Aorta (tissue), 5 donors: Measurements from ENCODE around the gene HECA. TPM values are rescaled to one million over a fixed set of nuclear protein-coding genes. Genes with fewer than 3 reads are reported as not detected.
"Not testable (repeated sequence)": the region's sequence is repeated elsewhere in the genome, so short reads cannot be mapped to it uniquely, and the experiment has no call there.

Experiments used
- ATAC-seq: fragments of 200-7000 bp; cut with Tn5 transposase; one replicate; pipeline ENCODE4 v1.9.1; 2022; ENCODE audit warnings: moderate library complexity; ENCODE audit not compliant: low FRiP score
- DNase-seq, 2 donors: peaks; one replicate each; pipeline ENCODE4 v3.0.0-alpha.2; 2020
- H3K27ac ChIP-seq, 2 donors: one replicate each; pipeline ENCODE4 v1.5.1; 2013; ENCODE audit warnings: low read length in 2 of 2, mild to moderate bottlenecking in 2 of 2, moderate library complexity in 2 of 2, control low read depth in 1 of 2, inconsistent platforms in 1 of 2, low read depth in 1 of 2
- H3K27me3 ChIP-seq, 2 donors: one replicate each; pipeline ENCODE4 v1.6.1; 2013; ENCODE audit warnings: control low read depth in 1 of 2, low read length in 1 of 2, mild to moderate bottlenecking in 1 of 2, moderate library complexity in 1 of 2; ENCODE audit not compliant: insufficient read depth in 2 of 2, control insufficient read depth in 1 of 2
- H3K36me3 ChIP-seq, 2 donors: one replicate each; pipeline ENCODE4 v1.6.1; 2013; ENCODE audit warnings: control low read depth in 1 of 2, low read length in 1 of 2, mild to moderate bottlenecking in 1 of 2; ENCODE audit not compliant: insufficient read depth in 2 of 2, control insufficient read depth in 1 of 2
- H3K4me1 ChIP-seq, 2 donors: one replicate each; pipeline ENCODE4 v1.6.1; 2013; ENCODE audit warnings: low read length in 2 of 2, control low read depth in 1 of 2, mild to moderate bottlenecking in 1 of 2, moderate library complexity in 1 of 2; ENCODE audit not compliant: insufficient read depth in 2 of 2, control insufficient read depth in 1 of 2
- H3K4me3 ChIP-seq, 2 donors: one replicate each; pipeline ENCODE4 v1.5.1; 2013; ENCODE audit warnings: low read length in 2 of 2, control low read depth in 1 of 2, mild to moderate bottlenecking in 1 of 2
- H3K9me3 ChIP-seq: one replicate; pipeline ENCODE4 v1.6.1; 2013; ENCODE audit warnings: mild to moderate bottlenecking, low read length; ENCODE audit not compliant: control insufficient read depth
- WGBS, 2 donors: extraction: QIAGEN DNeasy Blood & Tissue Kit; methylation state at CpG; one replicate each; pipeline ENCODE4 v1.1.7; 2013; 5-methylcytosine and 5-hydroxymethylcytosine counted together
- intact Hi-C, 2 donors: fragments of 100-400 bp; cut with DNase I; formaldehyde crosslinking; loops; one replicate each; pipeline versions ENCODE4 v1.14.2 to v1.15.0; 2022
- polyA plus RNA-seq, 2 donors: library from polyadenylated mRNA; stranded (reverse); fragments of 200-250 nt; gene quantifications; one replicate each; pipeline ENCODE4 v1.2.3, GENCODE V29; 2013
- total RNA-seq, 2 donors: library from RNA; stranded (reverse); fragmentation: NEBNext Ultra II Directional; extraction: Animal tissue kit (Norgen Biotek cat#: 25700); gene quantifications; one replicate each; pipeline ENCODE4 v1.2.1, GENCODE V29; 2021
- donor health status: healthy with polysubstance abuse.
- donor health status: Bipolar disorder and iron deficiency.
- donor health status: DM: no; HTN: no; CAD: no.
- donor health status: DM: no; HTN: no; CAD: no.
- donor health status: DM: yes; HTN: yes; CAD: no.

HECA gene
- total and polyA plus RNA-seq, 4 donors = 12.4 to 53.2 (median 38.0) TPM

DNA sequence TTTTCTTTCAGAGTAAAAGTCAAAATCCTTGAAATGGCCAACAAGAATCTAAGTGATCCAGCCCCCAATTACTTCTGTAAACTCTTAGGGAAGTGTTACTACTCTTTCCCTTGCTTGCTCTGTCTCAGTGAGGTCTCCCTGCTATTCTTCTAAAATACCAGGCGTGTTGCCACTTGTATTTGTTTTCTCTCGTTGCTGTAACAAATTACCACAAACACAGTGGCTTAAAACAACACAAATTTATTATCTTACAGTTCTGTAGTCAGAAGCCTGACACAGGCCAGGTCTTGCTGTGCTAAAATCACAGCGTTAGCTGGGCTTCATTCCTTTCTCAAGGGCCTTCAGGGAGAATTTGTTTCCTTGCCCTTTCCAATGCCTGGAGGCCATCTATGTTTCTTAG lies 59.9 kb downstream of the HECA start:
- WGBS, 2 donors = 38 to 43% methylated on average over 3 of the region's 3 CpGs
- ATAC-seq (no peak), DNase-seq (no peak)
- Histone ChIP-seq H3K4me1 (no peaks in the 10 kb centered on the region), H3K9me3 (no peaks in the 10 kb centered on the region), H3K36me3 (no peaks in the 10 kb centered on the region), H3K27me3 (no peaks in the 10 kb centered on the region), H3K27ac (no peak overlapping the region), H3K4me3 (no peak overlapping the region)
- intact Hi-C loops = no loop called here

DNA sequence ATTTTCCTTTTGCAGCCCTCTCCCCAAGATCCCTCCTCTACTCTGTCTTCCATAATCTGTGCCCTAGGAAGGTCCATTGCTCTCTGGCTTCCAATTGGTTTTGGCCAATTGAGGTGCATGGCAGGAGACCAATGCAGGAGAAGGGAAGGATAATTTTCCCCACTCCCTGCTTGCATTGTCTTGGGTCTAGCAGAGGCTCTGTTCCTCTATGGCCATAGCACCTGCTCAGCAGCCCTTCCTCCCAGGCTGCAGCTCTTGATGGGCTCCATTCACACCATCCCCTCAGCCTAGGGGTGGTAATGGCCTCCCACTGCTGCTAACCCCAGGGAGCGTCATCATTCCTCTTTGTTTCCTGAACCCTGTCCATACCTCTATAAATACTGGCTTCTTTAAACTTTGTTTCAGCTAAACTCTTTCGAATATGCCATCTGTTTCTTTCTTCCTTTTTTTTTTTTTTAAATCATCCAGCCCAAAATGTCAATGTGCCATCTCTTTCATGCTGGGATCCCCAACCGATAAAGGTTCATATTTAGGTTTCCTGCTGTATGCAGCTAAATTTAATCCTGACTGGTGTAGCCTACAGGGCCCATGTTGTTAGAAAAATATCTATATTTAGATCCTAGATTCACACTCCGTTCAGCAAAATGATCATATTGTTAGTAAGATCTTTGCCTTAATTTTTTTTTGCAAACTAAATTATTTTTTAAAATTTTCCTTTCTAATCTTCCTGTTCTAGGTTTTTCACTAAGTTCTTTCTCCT lies 63.8 kb downstream of the HECA start:
- DNase-seq (no peak), ATAC-seq (no peak)
- intact Hi-C loops = no loop called here
- Histone ChIP-seq H3K27me3 (no peaks in the 10 kb centered on the region), H3K27ac (no peak overlapping the region), H3K9me3 (no peaks in the 10 kb centered on the region), H3K36me3 (no peaks in the 10 kb centered on the region), H3K4me3 (no peak overlapping the region), H3K4me1 (no peaks in the 10 kb centered on the region)
- WGBS, 2 donors = 53 to 61% methylated on average over 4 of the region's 4 CpGs

GRCh38 chr6:139201378-139201777 lies 66.5 kb downstream of the HECA start:
- no peaks in the 10 kb centered on the region for H3K27me3 ChIP-seq
- ATAC-seq (no peak), DNase-seq (no peak)
- WGBS, 2 donors = 89 to 94% methylated on average over 4 of the region's 4 CpGs
- H3K27ac ChIP-seq = no peak overlapping the region
- no peaks in the 10 kb centered on the region for H3K9me3 ChIP-seq
- H3K4me1 ChIP-seq = no peaks in the 10 kb centered on the region
- H3K4me3 ChIP-seq = no peak overlapping the region
- no peaks in the 10 kb centered on the region for H3K36me3 ChIP-seq
- intact Hi-C loops = no loop called here

DNA sequence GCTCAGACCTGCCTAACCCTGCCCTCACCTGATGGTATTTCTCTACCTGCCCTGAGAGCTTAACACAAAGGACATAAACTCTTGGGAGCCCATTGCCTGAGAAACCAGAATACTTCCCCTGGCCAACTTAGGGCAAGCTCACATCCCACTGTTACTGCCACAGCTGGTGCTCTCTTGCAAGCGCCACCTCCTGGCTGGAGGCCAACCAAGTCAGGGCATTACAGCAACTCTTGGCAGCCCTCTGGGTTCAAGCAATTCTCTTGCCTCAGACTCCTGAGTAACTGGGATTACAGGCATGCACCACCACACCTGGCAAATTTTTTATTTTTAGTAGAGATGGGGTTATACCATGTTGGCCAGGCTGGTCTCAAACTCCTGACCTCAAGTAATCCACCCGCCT lies 70.1 kb downstream of the HECA start:
- ATAC-seq = no peak

GRCh38 chr6:139205843-139206242 lies 71.0 kb downstream of the HECA start:
- ATAC-seq (no peak), DNase-seq (no peak)
- WGBS, 2 donors = 93 to 95% methylated on average over 3 of the region's 3 CpGs

More for the DNA sequence above, 70.1 kb downstream of the HECA start:
- Histone ChIP-seq H3K4me1 (no peaks in the 10 kb centered on the region), H3K4me3 (no peak overlapping the region), H3K36me3 (no peaks in the 10 kb centered on the region), H3K9me3 (no peaks in the 10 kb centered on the region), H3K27me3 (no peaks in the 10 kb centered on the region), H3K27ac (no peak overlapping the region)
- DNase-seq = no peak
- intact Hi-C loops = no loop called here
- 97 to 99% methylated on average over 2 of the region's 2 CpGs for WGBS, 2 donors

DNA sequence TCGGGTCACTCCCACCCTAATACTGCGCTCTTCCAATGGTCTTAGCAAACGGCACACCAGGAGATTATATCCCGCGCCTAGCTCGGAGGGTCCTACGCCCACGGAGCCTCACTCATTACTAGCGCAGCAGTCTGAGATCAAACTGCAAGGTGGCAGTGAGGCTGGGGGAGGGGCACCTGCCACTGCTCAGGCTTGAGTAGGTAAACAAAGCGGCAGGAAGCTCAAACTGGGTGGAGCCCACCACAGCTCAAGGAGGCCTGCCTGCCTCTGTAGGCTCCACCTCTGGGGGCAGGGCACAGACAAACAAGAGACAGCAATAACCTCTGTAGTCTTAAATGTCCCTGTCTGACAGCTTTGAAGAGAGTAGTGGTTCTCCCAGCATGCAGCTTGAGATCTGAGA lies 75.9 kb downstream of the HECA start:
- intact Hi-C loops, H3K4me3 ChIP-seq, H3K4me1 ChIP-seq, ATAC-seq, H3K9me3 ChIP-seq, H3K27me3 ChIP-seq, DNase-seq, H3K36me3 ChIP-seq, H3K27ac ChIP-seq: not testable (repeated sequence)
- WGBS, 2 donors = 77 to 96% methylated on average over 10 of the region's 10 CpGs

More at GRCh38 chr6:139205843-139206242, 71.0 kb downstream of the HECA start:
- no peaks in the 10 kb centered on the region for H3K9me3 ChIP-seq
- no peaks in the 10 kb centered on the region for H3K4me1 ChIP-seq
- intact Hi-C loops = no loop called here
- no peak overlapping the region for H3K4me3 ChIP-seq
- H3K27ac ChIP-seq = no peak overlapping the region
- no peaks in the 10 kb centered on the region for H3K36me3 ChIP-seq
- H3K27me3 ChIP-seq = no peaks in the 10 kb centered on the region

DNA sequence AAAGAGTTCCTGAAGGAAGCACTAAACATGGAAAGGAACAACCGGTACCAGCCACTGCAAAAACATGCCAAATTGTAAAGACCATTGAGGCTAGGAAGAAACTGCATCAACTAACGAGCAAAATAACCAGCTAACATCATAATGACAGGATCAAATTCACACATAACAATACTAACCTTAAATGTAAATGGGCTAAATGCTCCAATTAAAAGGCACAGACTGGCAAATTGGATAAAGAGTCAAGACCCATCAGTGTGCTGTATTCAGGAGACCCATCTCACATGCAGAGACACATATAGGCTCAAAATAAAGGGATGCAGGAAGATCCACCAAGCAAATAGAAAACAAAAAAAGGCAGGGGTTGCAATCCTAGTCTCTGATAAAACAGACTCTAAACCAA lies 77.6 kb downstream of the HECA start:
- WGBS, 2 donors = 100% methylated on average over 1 of the region's 2 CpGs; no CpG with 5 or more reads in 1 of the 2 donors
- H3K36me3 ChIP-seq, intact Hi-C loops, H3K27ac ChIP-seq, H3K9me3 ChIP-seq, H3K4me3 ChIP-seq, ATAC-seq, H3K27me3 ChIP-seq, H3K4me1 ChIP-seq, DNase-seq: not testable (repeated sequence)

GRCh38 chr6:139219271-139219729 lies 84.4 kb downstream of the HECA start:
- H3K4me1 ChIP-seq = no peaks in the 10 kb centered on the region
- no peaks in the 10 kb centered on the region for H3K9me3 ChIP-seq
- no peaks in the 10 kb centered on the region for H3K36me3 ChIP-seq
- no peak overlapping the region for H3K4me3 ChIP-seq
- no peaks in the 10 kb centered on the region for H3K27me3 ChIP-seq
- DNase-seq (peak; percentile 90 to 93), ATAC-seq (peak; percentile 96)
- intact Hi-C loops = loop anchor here (1.0 to 5.0 kb wide), 5 partner anchors 20 to 402 kb away; no protein-coding TSS in a partner anchor
- WGBS, 2 donors = 1% methylated on average over 7 of the region's 7 CpGs
- H3K27ac ChIP-seq = peak overlapping the region in 1 of 2 donors; percentile 95

GRCh38 chr6:139219746-139220145 lies 84.9 kb downstream of the HECA start:
- no peak overlapping the region for H3K4me3 ChIP-seq

More at GRCh38 chr6:139219746-139220145, 84.9 kb downstream of the HECA start:
- Histone ChIP-seq H3K4me1 (no peaks in the 10 kb centered on the region), H3K36me3 (no peaks in the 10 kb centered on the region), H3K27me3 (no peaks in the 10 kb centered on the region), H3K27ac (peak overlapping the region; percentile 8 to 57), H3K9me3 (no peaks in the 10 kb centered on the region)
- ATAC-seq = no peak
- intact Hi-C loops = loop anchor here (1.0 to 5.0 kb wide), 5 partner anchors 20 to 402 kb away; no protein-coding TSS in a partner anchor
- 97 to 98% methylated on average over 2 of the region's 2 CpGs for WGBS, 2 donors
- no peak for DNase-seq
